Stimulated activated CD4-positive, alpha-beta T cell treated with anti-CD3 and anti-CD28 coated beads, Interleukin-2, amount 100 ng/mL, for 48 hours (primary cell): ENCODE results near the gene CD207.
"Not testable (repeated sequence)": the region's sequence is repeated elsewhere in the genome, so short reads cannot be mapped to it uniquely, and the experiment has no call there.

ENCODE experiments used
- DNase-seq, 2 donors: peaks; one replicate each; pipeline ENCODE4 v3.0.0-alpha.2; 2020

CD207 gene

GRCh38 chr2:70828914-70829824 lies 6.4 kb downstream of the CD207 start:
- no peak for DNase-seq

- DNase-seq = no peak
These were observed 7.5 kb downstream of the CD207 start for GRCh38 chr2:70828115-70828514.

- DNase-seq = no peak
These were observed 8.2 kb downstream of the CD207 start for GRCh38 chr2:70827388-70827787.

- DNase-seq = no peak
These were observed 8.8 kb downstream of the CD207 start for GRCh38 chr2:70826696-70827350.

GRCh38 chr2:70823249-70823648 lies 12.4 kb downstream of the CD207 start:
- DNase-seq = no peak

GRCh38 chr2:70822843-70823242 lies 12.8 kb downstream of the CD207 start:
- DNase-seq = no peak

GRCh38 chr2:70820499-70820898 lies 15.1 kb downstream of the CD207 start, which contains the start of gene CLEC4F:
TSS of gene CLEC4F (minus strand) at chr2:70820599. CDS start at chr2:70820523, 76 bp downstream.
- DNase-seq = no peak

- DNase-seq = no peak
These were observed 18.2 kb downstream of the CD207 start for GRCh38 chr2:70817284-70817954.

- DNase-seq = no peak
These were observed 18.9 kb downstream of the CD207 start for GRCh38 chr2:70816726-70817125.

- no peak for DNase-seq
These were observed 26.3 kb downstream of the CD207 start for GRCh38 chr2:70808983-70809958.

GRCh38 chr2:70807828-70808118 lies 27.8 kb downstream of the CD207 start:
- no peak for DNase-seq

- no peak for DNase-seq
These were observed 28.4 kb downstream of the CD207 start for GRCh38 chr2:70807102-70807827.

- no peak for DNase-seq
These were observed 29.0 kb downstream of the CD207 start for GRCh38 chr2:70806620-70807019.

- no peak for DNase-seq
These were observed 29.6 kb downstream of the CD207 start for GRCh38 chr2:70806013-70806412.

- DNase-seq = no peak
These were observed 33.9 kb downstream of the CD207 start for GRCh38 chr2:70801607-70802263.

- no peak for DNase-seq
These were observed 35.9 kb downstream of the CD207 start for GRCh38 chr2:70799706-70800105.

- DNase-seq = not testable (repeated sequence)
These were observed 37.6 kb downstream of the CD207 start for GRCh38 chr2:70797996-70798395.

- DNase-seq = no peak
These were observed 38.1 kb downstream of the CD207 start for GRCh38 chr2:70797506-70797905.

GRCh38 chr2:70796262-70796661 lies 39.4 kb downstream of the CD207 start:
- no peak for DNase-seq

- DNase-seq = no peak
These were observed 40.2 kb downstream of the CD207 start for GRCh38 chr2:70795164-70795995.
